GM13976 (cell line): ENCODE measurements around the gene PARD3.

ENCODE experiments used
- DNase-seq: peaks from one replicate; pipeline ENCODE4 v3.0.0; 2012; ENCODE audit warnings: low spot score
- in situ Hi-C: fragments of 300-500 bp; cut with MboI; formaldehyde crosslinking; loops from one replicate; pipeline ENCODE4 v1.12.0; 2022; ENCODE audit warnings: low sequenced_read_pairs, mixed read lengths, inconsistent platforms; ENCODE audit not compliant: unreplicated experiment
- TF ChIP-seq, protein P1 (sequence below): IDR thresholded peaks from 2 replicates; pipeline ENCODE4 v1.5.1; 2012; ENCODE audit warnings: borderline replicate concordance, mild to moderate bottlenecking; ENCODE audit not compliant: insufficient read depth; ENCODE audit errors: extremely low read depth, missing control alignments, control extremely low read depth

PARD3 gene

DNA sequence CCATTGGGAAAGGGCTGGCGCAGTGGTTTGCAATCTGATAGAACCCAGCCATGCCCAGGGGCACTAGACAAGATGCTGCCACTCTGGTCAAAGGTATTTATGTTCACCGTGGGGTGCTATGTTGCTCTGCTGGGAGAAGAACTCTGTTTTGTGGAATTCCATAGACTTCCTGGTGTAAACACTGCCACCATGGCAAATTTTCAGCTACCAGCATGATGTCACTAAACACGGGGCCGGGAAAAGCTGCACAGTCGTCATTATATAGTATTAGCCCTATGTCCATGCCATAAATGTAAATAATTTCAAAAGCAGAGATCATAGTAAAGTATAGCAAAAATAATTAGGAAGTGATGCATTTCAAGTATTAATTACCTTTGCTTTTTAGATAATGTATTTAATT is 500.6 kb downstream of the PARD3 start:
- in situ Hi-C loops, result no loop called here
- TF ChIP-seq, protein P1, sequence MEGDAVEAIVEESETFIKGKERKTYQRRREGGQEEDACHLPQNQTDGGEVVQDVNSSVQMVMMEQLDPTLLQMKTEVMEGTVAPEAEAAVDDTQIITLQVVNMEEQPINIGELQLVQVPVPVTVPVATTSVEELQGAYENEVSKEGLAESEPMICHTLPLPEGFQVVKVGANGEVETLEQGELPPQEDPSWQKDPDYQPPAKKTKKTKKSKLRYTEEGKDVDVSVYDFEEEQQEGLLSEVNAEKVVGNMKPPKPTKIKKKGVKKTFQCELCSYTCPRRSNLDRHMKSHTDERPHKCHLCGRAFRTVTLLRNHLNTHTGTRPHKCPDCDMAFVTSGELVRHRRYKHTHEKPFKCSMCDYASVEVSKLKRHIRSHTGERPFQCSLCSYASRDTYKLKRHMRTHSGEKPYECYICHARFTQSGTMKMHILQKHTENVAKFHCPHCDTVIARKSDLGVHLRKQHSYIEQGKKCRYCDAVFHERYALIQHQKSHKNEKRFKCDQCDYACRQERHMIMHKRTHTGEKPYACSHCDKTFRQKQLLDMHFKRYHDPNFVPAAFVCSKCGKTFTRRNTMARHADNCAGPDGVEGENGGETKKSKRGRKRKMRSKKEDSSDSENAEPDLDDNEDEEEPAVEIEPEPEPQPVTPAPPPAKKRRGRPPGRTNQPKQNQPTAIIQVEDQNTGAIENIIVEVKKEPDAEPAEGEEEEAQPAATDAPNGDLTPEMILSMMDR, result no peak
- DNase-seq, result no peak

DNA sequence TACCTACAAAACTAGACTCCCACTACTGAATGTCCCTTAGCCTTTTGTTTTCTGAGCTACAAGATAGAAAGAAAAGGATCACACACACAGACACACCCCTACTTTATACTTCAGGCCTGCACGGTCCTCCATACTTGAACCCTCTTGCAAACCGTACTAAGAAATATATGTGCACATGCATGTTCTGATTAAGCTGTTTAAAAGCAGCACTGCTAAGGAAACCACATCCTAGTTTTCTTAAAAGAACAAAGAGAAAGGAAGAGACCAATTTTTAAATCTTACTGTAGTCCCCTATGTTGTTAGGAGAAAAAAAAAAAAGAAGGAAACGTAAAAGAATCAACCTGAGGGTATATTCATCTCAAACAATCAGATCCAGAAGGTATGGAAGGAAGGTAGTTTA is 501.2 kb downstream of the PARD3 start:
- TF ChIP-seq, protein P1, result no peak
- in situ Hi-C loops, result no loop called here
- DNase-seq, result no peak

DNA sequence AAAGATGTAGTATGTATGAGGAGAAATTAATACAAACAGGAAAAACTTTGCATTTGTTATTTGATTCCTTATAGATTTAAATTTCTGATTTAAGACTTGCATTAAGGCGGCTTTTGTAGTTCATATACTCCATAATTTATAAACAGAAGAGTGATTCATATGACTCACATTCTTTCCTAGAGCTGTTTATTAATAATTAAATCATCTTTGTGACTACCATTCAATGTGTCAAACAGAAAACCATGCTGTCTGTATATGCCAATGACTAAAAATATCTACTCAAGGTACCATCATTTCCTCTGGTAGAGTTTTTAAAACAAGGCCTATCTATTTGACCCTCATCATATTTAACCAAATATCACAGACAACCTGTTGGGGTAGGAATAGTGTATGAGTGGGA is 501.7 kb downstream of the PARD3 start:
- in situ Hi-C loops, result no loop called here
- TF ChIP-seq, protein P1, result no peak
- DNase-seq, result no peak

DNA sequence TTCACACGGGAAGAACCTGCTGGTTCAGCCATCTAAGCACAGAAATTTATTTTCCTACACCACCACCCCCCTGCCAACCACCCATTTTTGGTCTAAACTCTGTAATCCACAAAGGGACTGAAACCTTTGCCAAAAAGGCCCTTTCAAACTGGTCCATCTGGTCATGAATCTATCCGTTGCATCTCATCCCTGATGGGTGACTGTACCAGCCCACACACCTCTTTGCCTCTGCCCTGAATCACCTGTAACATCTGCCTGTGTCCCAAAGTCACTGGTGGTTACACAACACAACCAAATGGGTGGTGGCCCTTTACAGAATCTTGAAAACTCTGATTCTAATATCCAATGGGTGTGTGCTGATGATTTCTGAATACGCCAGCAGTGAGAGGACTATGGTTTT is 503.4 kb downstream of the PARD3 start:
- no peak for DNase-seq
- in situ Hi-C loops, result no loop called here
- TF ChIP-seq, protein P1, result no peak

DNA sequence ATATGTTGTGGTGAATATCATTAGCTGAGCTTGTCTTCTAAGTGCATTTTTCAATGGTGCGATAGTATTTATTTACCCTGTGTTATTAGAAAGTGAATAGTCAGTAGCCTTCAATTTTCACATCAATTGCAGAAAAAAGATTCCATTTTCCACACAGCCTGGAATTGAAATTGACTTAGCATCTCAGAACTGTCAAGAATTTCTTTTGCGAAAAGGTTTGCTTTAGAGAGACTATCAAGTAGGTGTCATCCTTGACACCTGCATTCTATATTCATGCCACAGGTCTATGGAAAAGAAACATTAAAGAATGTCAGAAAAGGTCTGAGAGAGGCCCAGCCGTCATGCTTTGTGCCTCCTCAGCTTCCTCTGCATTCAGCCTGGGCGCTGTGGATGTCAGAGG is 504.9 kb downstream of the PARD3 start:
- no peak for DNase-seq
- TF ChIP-seq, protein P1, result no peak
- in situ Hi-C loops, result no loop called here

DNA sequence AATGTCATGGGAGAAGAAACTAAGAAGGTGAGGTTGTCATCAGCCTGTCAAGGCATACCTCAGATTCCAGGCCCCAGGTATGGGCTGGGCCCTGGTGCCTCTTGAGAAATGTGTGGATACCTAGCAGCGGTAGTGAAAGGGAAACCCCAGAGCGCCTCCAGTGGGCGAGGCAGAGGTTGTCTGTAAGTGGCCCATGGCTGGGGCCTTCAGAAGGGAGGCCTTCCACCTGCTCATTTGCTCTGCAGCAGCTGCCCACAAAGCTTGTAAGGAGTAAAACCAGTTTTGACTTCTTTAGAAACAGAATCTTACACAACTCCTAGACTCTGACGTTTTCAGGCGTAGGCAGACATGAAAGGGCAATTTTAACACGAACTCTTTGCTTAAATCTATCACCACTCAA is 509.9 kb downstream of the PARD3 start:
- in situ Hi-C loops, result no loop called here
- TF ChIP-seq, protein P1, result no peak
- DNase-seq, result peak; percentile 26

DNA sequence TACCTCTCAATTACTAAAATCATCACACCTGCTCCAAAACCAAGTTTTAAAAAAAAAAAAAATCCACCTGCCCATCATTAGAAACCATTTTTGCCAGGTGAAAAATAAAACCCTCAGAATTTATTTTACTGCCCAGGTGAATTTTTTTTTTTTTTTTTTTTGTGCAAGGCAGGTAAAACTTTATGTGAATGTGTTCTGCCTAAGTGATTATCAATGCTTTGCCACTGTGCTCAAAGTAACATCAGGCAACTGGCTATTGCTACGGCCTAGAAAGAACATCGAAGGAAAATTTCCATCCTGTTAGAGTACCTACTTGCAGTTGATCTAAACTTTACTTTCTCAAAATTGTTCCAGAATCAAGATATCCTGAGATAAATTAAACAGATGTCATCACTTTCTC is 512.1 kb downstream of the PARD3 start:
- TF ChIP-seq, protein P1, result no peak
- DNase-seq, result no peak
- in situ Hi-C loops, result no loop called here
